SK-N-SH treated with all-trans-retinoic acid at 6 μM for 48 hours (cell line): ENCODE measurements around the gene SMIM5.

Experiments used
- ARNTL ChIP-seq: fragments of 450-650 bp; formaldehyde crosslinking; IDR thresholded peaks from 2 replicates; pipeline ENCODE4 v1.5.0; 2020; ENCODE audit warnings: low read depth, mild to moderate bottlenecking, moderate library complexity, borderline replicate concordance
- CREB5 ChIP-seq: fragments of 250-450 bp; sonication (Bioruptor Pico); IDR thresholded peaks from 2 replicates; pipeline ENCODE4 v1.5.1; 2020; ENCODE audit warnings: low read depth, mild to moderate bottlenecking, moderate library complexity
- CSDC2 ChIP-seq: fragments of 250-450 bp; sonication (Bioruptor Pico); IDR thresholded peaks from 2 replicates; pipeline ENCODE4 v1.5.0; 2020; ENCODE audit warnings: mild to moderate bottlenecking, moderate library complexity
- GLIS3 ChIP-seq: fragments of 250-450 bp; sonication (Bioruptor Pico); IDR thresholded peaks from 2 replicates; pipeline ENCODE4 v1.5.0; 2020; ENCODE audit warnings: mild to moderate bottlenecking, moderate library complexity
- OSR1 ChIP-seq: fragments of 250-450 bp; sonication (Bioruptor Pico); IDR thresholded peaks from 2 replicates; pipeline ENCODE4 v1.8.0; 2022; ENCODE audit warnings: moderate library complexity, mild to moderate bottlenecking, inconsistent platforms
- PATZ1 ChIP-seq: fragments of 250-450 bp; sonication (Bioruptor Pico); IDR thresholded peaks from 2 replicates; pipeline ENCODE4 v1.8.0; 2020; ENCODE audit warnings: mild to moderate bottlenecking, moderate library complexity, borderline replicate concordance
- POU6F1 ChIP-seq: fragments of 250-450 bp; sonication (Bioruptor Pico); IDR thresholded peaks from 2 replicates; pipeline ENCODE4 v1.8.0; 2021; ENCODE audit warnings: low read depth, mild to moderate bottlenecking, moderate library complexity, borderline replicate concordance
- RARB ChIP-seq: fragments of 250-450 bp; sonication (Bioruptor Pico); IDR thresholded peaks from 2 replicates; pipeline ENCODE4 v1.8.0; 2021; ENCODE audit warnings: mild to moderate bottlenecking, moderate library complexity
- SNAI2 ChIP-seq: fragments of 250-450 bp; sonication (Bioruptor Pico); IDR thresholded peaks from 2 replicates; pipeline ENCODE4 v1.5.0; 2020; ENCODE audit warnings: mild to moderate bottlenecking, moderate library complexity
- TCF4 ChIP-seq: fragments of 250-450 bp; sonication (Bioruptor Pico); IDR thresholded peaks from 2 replicates; pipeline ENCODE4 v1.8.0; 2021; ENCODE audit warnings: mild to moderate bottlenecking, moderate library complexity, borderline replicate concordance
- TSHZ2 ChIP-seq: fragments of 250-450 bp; sonication (Bioruptor Pico); IDR thresholded peaks from 2 replicates; pipeline ENCODE4 v1.5.0; 2020; ENCODE audit warnings: mild to moderate bottlenecking, moderate library complexity
- ZC3H10 ChIP-seq: fragments of 250-450 bp; sonication (Bioruptor Pico); IDR thresholded peaks from 2 replicates; pipeline ENCODE4 v1.5.1; 2021; ENCODE audit warnings: mild to moderate bottlenecking, moderate library complexity
- ZFP3 ChIP-seq: fragments of 250-450 bp; sonication (Bioruptor Pico); IDR thresholded peaks from 2 replicates; pipeline ENCODE4 v1.5.0; 2020; ENCODE audit warnings: mild to moderate bottlenecking, moderate library complexity
- ZFP30 ChIP-seq: fragments of 450-650 bp; formaldehyde crosslinking; IDR thresholded peaks from 2 replicates; pipeline ENCODE4 v1.5.0; 2022; ENCODE audit warnings: mild to moderate bottlenecking, moderate library complexity

- TF ChIP-seq ZFP3 (CRISPR knock-in tag), result no peak
- TF ChIP-seq OSR1 (CRISPR knock-in tag), result no peak
- TF ChIP-seq PATZ1 (CRISPR knock-in tag), result no peak
- TF ChIP-seq SNAI2, result no peak
- no peak for TF ChIP-seq CSDC2 (CRISPR knock-in tag)
- no peak for TF ChIP-seq TCF4 (CRISPR knock-in tag)
- no peak for TF ChIP-seq ZC3H10 (CRISPR knock-in tag)
- no peak for TF ChIP-seq RARB (CRISPR knock-in tag)
- TF ChIP-seq ZFP30 (CRISPR knock-in tag), result no peak
- no peak for TF ChIP-seq CREB5 (CRISPR knock-in tag)
- no peak for TF ChIP-seq GLIS3 (CRISPR knock-in tag)
- TF ChIP-seq POU6F1 (CRISPR knock-in tag), result no peak
- no peak for TF ChIP-seq TSHZ2
- TF ChIP-seq ARNTL (CRISPR knock-in tag), result no peak
Observed at GRCh38 chr17:75639327-75639726, 6.1 kb downstream of the SMIM5 start.
